Measurements from ENCODE around the gene SNAP47.

The SNAP47 gene

GRCh38 chr1:227767401-227768124 lies 32.3 kb downstream of the SNAP47 start:
- TF ChIP-seq, protein P1, sequence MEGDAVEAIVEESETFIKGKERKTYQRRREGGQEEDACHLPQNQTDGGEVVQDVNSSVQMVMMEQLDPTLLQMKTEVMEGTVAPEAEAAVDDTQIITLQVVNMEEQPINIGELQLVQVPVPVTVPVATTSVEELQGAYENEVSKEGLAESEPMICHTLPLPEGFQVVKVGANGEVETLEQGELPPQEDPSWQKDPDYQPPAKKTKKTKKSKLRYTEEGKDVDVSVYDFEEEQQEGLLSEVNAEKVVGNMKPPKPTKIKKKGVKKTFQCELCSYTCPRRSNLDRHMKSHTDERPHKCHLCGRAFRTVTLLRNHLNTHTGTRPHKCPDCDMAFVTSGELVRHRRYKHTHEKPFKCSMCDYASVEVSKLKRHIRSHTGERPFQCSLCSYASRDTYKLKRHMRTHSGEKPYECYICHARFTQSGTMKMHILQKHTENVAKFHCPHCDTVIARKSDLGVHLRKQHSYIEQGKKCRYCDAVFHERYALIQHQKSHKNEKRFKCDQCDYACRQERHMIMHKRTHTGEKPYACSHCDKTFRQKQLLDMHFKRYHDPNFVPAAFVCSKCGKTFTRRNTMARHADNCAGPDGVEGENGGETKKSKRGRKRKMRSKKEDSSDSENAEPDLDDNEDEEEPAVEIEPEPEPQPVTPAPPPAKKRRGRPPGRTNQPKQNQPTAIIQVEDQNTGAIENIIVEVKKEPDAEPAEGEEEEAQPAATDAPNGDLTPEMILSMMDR (IDR thresholded peaks at IDR 0.05): no peak
- peaks cover 38% of the 10 kb centered on the region for H3K36me3 Mint-ChIP-seq (ENCODE audit: low read depth)
- H3K27ac Mint-ChIP-seq: no peak overlapping the region
- no peak for DNase-seq
- H3K4me1 Mint-ChIP-seq: no peaks in the 10 kb centered on the region
- no peaks in the 10 kb centered on the region for H3K27me3 Mint-ChIP-seq (ENCODE audit: low read depth, poor library complexity)
- H3K4me3 Mint-ChIP-seq: no peak overlapping the region
- H3K9me3 Mint-ChIP-seq: no peaks in the 10 kb centered on the region

DNA sequence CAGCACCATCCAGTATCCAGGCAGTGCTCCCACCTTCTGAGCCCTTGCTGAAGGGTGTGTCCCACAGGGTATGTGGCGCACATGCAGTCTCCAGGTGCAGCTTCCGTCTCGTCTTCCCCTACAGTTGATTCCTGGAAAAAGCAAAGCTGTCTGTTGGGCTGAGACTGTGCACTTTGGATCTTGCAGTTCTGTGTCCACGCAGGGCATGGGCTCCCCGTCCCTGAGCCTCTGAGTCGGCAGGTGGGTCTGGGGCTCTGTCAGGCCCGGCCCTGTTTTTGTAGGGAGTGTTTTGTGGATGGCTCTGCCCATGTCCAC lies 32.8 kb downstream of the SNAP47 start:
- DNase-seq: no peak
- Mint-ChIP-seq H3K27ac (no peak overlapping the region), H3K36me3 (ENCODE audit: low read depth) (peaks cover 40% of the 10 kb centered on the region), H3K27me3 (ENCODE audit: low read depth, poor library complexity) (no peaks in the 10 kb centered on the region), H3K4me3 (no peak overlapping the region), H3K4me1 (no peaks in the 10 kb centered on the region), H3K9me3 (no peaks in the 10 kb centered on the region)
- TF ChIP-seq, protein P1 (IDR thresholded peaks at IDR 0.05): no peak

GRCh38 chr1:227768640-227769039 lies 33.4 kb downstream of the SNAP47 start:
- H3K4me3 Mint-ChIP-seq: no peak overlapping the region
- no peak for DNase-seq
- H3K4me1 Mint-ChIP-seq: no peaks in the 10 kb centered on the region
- no peak overlapping the region for H3K27ac Mint-ChIP-seq
- no peaks in the 10 kb centered on the region for H3K9me3 Mint-ChIP-seq
- H3K27me3 Mint-ChIP-seq (ENCODE audit: low read depth, poor library complexity): no peaks in the 10 kb centered on the region
- TF ChIP-seq, protein P1 (IDR thresholded peaks at IDR 0.05): no peak
- H3K36me3 Mint-ChIP-seq (ENCODE audit: low read depth): peaks cover 40% of the 10 kb centered on the region

DNA sequence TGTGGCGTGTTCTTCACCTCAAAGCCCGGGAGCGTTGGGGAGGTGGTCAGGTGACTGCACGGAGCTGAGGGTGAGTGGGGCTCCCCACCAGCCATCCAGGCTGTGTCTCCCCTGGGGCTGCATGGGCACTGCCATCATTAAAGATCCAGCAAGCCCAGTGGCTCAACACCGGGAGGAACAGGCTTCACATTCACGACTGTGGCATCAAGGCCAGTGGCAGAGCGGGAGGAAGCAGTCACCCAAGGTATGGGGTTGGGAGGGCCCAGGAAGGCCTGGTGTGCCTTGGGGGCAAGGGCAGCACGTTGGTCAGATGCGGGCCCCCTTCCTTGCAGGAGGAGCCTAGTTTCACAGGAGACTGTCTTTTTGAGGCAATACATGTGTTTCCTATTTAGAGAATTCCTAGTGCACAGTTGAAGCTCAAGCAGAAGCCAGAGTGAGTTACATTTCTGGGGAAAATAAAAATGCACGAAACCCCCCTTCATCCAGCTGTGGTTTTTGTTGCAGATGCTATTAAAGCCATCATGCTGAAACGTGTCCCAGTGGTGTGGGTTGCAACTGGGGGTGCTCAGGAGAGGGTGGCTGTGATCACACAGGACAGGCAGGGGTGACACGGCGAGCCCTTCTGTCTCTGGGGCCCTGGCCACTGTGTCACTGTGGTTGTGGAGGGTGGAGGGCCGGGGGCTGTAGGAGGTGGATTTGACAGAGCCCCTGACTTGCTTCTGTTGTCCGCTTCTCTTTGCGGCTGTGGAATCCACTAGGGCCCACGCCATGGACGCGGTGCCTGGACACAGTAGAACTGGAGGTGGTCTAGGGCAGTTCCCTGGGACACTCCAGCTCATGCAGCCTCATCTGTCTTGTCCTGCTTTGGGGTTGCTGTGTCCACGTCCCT lies 34.1 kb downstream of the SNAP47 start:
- Mint-ChIP-seq H3K36me3 (ENCODE audit: low read depth) (peaks cover 35% of the 10 kb centered on the region), H3K27me3 (ENCODE audit: low read depth, poor library complexity) (no peaks in the 10 kb centered on the region), H3K27ac (no peak overlapping the region), H3K4me3 (no peak overlapping the region), H3K9me3 (no peaks in the 10 kb centered on the region), H3K4me1 (peaks cover 4% of the 10 kb centered on the region)
- TF ChIP-seq, protein P1 (IDR thresholded peaks at IDR 0.05): no peak
- DNase-seq: no peak

GRCh38 chr1:227769936-227770494 lies 34.8 kb downstream of the SNAP47 start:
- DNase-seq: no peak
- Mint-ChIP-seq H3K27me3 (ENCODE audit: low read depth, poor library complexity) (no peaks in the 10 kb centered on the region), H3K4me3 (no peak overlapping the region), H3K4me1 (peaks cover 8% of the 10 kb centered on the region), H3K36me3 (ENCODE audit: low read depth) (peaks cover 33% of the 10 kb centered on the region), H3K27ac (no peak overlapping the region), H3K9me3 (no peaks in the 10 kb centered on the region)
- TF ChIP-seq, protein P1 (IDR thresholded peaks at IDR 0.05): no peak
